GOT3 (cell line): Measurements from ENCODE around the gene TPRG1L.

ENCODE experiments used
- DNase-seq: peaks from one replicate; lab custom pipeline; 2025; ENCODE audit warnings: mixed read lengths; lab: John Stamatoyannopoulos, UW

TPRG1L gene

DNA sequence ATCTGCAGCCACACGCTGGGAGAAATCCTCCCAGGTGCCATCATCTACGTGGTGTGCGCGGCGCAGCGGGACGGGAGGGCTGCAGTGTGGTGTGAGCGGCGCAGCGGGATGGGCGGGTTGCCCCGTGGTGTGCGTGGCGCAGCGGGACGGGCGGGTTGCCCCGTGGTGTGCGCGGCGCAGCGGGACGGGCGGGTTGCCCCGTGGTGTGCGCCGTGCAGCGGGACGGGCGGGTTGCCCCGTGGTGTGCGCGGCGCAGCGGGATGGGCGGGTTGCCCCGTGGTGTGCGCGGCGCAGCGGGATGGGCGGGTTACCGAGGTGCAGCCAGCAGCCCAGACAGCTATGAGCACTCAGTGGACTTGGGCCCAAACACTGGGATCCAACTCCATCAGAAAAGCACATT is 20.4 kb downstream of the TPRG1L start:
- no peak for DNase-seq

GRCh38 chr1:3645666-3646355 is 21.0 kb downstream of the TPRG1L start:
- no peak for DNase-seq

- DNase-seq = no peak
These were observed 21.8 kb downstream of the TPRG1L start for GRCh38 chr1:3646596-3646995.

- DNase-seq = peak; percentile 48
These were observed 24.8 kb downstream of the TPRG1L start, which contains the start of gene WRAP73 for GRCh38 chr1:3649342-3650247. Gene WRAP73 (minus strand): TSS chr1:3650103. CDS start chr1:3649999, 104 bp downstream.

GRCh38 chr1:3650248-3651025 is 25.6 kb downstream of the TPRG1L start:
- no peak for DNase-seq

- DNase-seq = no peak
These were observed 26.5 kb downstream of the TPRG1L start for GRCh38 chr1:3651026-3651929.

GRCh38 chr1:3651930-3652547 is 27.2 kb downstream of the TPRG1L start, which contains the start of gene TP73:
Gene TP73 (plus strand): TSS chr1:3652516. CDS start chr1:3682366, 29,850 bp downstream.
- no peak for DNase-seq

- no peak for DNase-seq
These were observed 27.9 kb downstream of the TPRG1L start for GRCh38 chr1:3652548-3653285.

DNA sequence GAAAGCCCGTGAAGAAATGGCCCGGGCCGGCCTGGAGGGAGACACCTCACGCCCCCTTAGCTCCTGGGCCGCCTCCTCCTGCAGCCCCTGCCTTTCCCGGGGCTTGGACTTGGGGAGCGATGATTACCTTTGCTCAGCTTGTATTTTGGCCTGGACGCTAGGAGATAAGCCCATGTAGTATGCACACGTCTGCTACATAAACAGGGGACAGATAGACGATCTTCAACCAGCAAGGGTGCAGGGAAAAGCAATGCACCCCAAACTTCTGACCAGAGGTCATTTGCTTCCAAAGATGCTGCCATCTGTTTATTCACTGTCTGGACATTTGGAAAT is 28.4 kb downstream of the TPRG1L start:
- no peak for DNase-seq

DNA sequence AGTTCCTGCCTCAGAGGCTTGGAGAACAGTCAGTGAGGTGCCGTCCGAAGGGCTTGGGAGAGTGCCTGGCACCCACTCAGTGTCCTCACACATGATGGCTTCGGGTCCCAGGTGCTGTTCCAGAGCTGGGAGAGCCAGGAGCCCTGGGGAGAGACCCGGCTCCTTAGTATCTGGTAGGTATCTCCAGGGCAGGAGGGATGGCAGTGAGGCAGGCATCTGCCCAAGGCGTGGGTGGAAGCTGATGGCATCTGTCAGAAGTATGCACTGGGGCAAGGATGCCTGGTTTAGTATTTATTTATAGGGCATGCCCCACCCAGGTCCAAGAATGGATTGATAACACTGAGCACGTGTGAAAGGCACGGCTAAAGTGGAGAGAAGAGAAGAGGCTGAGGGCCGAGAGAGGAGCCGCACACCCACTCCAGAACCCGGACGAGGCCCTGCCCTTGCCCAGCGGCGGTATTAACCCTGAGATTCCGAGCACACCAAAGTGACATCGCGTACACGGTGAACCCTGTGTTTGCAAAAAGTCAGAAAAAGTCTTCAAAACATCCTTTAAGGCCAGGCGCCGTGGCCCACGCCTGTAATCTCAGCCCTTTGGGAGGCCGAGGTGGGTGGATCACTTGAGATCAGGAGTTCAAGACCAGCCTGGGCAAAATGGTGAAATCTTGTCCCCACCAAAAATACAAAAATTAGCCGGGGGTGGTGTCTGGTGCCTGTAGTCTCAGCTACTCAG is 29.9 kb downstream of the TPRG1L start:
- DNase-seq = no peak

GRCh38 chr1:3656450-3657095 is 31.8 kb downstream of the TPRG1L start:
- no peak for DNase-seq

GRCh38 chr1:3657096-3657475 is 32.3 kb downstream of the TPRG1L start:
- no peak for DNase-seq

DNA sequence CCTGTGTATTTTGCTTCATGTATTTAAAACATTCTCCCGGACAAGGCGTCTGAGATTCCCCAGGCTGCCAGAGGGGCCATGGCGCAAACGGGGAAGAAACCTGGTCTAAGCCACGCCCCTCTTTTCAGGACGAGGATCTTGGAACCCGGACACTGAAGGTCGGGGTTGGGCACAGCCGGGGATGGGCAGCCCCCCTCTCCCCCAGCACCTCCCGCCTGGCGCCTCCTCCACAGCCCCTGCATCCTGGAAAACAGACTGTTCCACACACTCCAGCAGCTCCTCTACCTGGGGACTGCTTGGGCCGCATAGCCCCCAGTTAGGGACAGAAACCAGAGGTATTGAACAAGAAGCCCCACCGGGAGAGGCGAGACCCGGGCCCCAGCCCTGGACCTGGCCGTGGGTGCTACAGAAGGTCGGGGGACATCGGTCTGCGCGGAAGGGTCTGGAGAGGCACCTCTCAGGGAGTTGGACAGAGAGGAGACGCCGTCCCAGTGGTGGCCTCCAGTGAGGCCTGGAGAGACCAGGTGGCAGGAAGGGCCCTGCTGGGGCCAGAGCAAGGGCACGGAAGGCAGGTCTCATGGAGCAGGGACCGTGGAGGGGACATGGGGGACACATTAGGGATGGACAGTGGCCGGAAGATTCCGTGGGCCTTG is 32.9 kb downstream of the TPRG1L start:
- no peak for DNase-seq

DNA sequence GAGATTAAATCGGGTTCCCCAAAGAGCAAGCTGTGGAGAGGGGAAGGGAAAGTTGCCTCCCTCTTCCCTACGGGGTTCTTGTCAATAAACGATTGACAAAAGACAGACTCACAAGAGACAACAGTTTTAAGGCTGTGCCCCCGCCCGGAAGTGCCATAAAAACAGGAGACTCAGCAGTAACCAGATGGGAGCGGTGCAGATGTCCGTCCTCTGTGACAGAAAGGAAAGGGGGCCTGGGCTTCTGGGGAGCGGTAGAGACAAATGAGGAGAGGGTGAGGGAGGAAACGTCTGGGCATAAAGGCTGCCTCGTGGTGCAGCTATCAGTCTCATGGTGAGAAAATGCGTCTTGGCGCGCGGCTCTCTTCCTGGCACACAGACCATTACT is 33.4 kb downstream of the TPRG1L start:
- DNase-seq = no peak

- DNase-seq = no peak
These were observed 34.3 kb downstream of the TPRG1L start for GRCh38 chr1:3659093-3659492.

- DNase-seq = no peak
These were observed 35.9 kb downstream of the TPRG1L start for GRCh38 chr1:3660704-3661103.

GRCh38 chr1:3661631-3662030 is 36.8 kb downstream of the TPRG1L start:
- no peak for DNase-seq

DNA sequence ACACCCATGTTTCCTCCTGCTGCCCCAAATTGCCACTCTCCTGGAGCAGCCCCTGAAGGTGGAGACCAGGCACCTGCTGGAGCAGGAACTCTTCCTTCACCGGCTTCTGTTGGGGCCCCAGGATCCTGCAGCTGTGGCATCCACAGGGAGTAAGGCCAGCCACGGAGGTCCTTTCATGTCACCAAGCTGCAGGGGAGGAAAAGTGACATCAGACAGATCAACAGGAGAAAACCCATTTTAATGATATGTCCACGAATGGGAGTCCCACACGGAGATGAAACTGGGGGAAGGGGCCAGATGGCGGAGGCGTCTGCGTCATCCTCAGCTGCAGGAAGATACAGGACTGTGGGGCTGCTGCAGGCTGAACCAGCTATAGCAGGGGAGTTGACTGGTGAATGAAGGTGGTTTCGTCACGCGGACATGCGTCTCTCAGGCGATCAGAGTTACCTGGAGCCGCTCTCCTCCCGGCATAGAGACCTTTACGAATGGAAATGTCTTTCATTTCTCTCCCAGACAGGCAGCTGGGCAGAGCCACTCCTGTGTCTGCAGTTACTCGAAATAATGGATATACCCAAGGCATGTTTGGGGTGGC is 37.4 kb downstream of the TPRG1L start:
- DNase-seq = no peak
